ENCODE data around the gene VRTN. TPM values are rescaled to one million over a fixed set of nuclear protein-coding genes. Genes with fewer than 3 reads are reported as not detected.
A peak's percentile ranks its signal among the peaks of the same experiment; 100 is the strongest.

Gene VRTN
- total RNA-seq, 1 donor from 2014 or later: not detected

GRCh38 chr14:74392616-74393570, 44.6 kb downstream of the VRTN start:
- H3K9me3 ChIP-seq: no peaks in the 10 kb centered on the region
- DNase-seq (no peak), ATAC-seq (no peak)
- H3K27me3 ChIP-seq: peaks cover 4% of the 10 kb centered on the region
- TF ChIP-seq, protein P1, sequence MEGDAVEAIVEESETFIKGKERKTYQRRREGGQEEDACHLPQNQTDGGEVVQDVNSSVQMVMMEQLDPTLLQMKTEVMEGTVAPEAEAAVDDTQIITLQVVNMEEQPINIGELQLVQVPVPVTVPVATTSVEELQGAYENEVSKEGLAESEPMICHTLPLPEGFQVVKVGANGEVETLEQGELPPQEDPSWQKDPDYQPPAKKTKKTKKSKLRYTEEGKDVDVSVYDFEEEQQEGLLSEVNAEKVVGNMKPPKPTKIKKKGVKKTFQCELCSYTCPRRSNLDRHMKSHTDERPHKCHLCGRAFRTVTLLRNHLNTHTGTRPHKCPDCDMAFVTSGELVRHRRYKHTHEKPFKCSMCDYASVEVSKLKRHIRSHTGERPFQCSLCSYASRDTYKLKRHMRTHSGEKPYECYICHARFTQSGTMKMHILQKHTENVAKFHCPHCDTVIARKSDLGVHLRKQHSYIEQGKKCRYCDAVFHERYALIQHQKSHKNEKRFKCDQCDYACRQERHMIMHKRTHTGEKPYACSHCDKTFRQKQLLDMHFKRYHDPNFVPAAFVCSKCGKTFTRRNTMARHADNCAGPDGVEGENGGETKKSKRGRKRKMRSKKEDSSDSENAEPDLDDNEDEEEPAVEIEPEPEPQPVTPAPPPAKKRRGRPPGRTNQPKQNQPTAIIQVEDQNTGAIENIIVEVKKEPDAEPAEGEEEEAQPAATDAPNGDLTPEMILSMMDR (IDR thresholded peaks at IDR 0.05): no peak
- no peak overlapping the region for H3K4me3 ChIP-seq
- no peak overlapping the region for H3K27ac ChIP-seq
- H3K4me1 ChIP-seq: no peaks in the 10 kb centered on the region
- intact Hi-C loops (cut with DNase I): no loop called here
- no peaks in the 10 kb centered on the region for H3K36me3 ChIP-seq

DNA sequence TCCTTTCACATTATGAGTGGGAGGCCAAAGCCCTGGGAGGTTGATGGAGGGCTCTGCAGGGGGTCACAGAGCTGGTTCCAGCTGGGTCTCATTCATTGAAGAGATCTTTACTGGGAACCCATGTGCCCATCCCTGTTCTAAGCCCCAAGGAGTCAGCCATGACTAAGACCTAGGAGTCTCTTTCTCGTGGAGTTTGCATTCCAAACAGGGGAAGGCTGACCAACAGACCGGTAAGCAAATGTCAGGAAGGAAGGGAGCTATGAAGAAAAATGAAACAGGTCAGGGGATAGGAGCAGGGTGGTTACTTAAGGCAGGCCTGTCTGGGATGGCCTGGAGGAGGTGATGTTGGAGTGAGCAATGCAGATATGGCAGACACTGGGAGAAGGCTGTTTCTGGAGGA, 46.3 kb downstream of the VRTN start:
- no peaks in the 10 kb centered on the region for H3K4me1 ChIP-seq
- no peak overlapping the region for H3K27ac ChIP-seq
- H3K36me3 ChIP-seq: no peaks in the 10 kb centered on the region
- no peaks in the 10 kb centered on the region for H3K9me3 ChIP-seq
- no peak for DNase-seq
- ATAC-seq: no peak
- TF ChIP-seq, protein P1 (IDR thresholded peaks at IDR 0.05): no peak
- peaks cover 4% of the 10 kb centered on the region for H3K27me3 ChIP-seq
- intact Hi-C loops (cut with DNase I): no loop called here
- no peak overlapping the region for H3K4me3 ChIP-seq

DNA sequence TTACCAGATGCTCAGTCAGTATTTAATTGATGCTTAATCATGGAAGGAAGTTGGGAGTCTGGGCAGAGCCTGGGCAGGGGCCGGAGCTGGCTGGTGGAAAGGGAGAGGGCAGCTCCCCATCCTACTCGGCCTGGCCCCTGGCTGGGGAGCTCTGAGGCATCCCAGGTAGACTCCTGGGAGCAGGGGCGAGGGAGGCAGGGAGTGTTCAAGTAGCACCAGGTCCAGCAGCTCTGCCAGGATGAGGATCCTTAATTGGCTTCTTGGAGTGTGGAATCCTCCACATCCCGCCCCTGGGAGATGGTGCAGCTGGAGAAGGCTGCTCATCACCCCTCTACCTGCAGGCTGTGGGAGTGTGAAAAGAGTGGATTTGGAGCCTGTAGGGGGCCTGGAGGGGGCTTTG, 46.8 kb downstream of the VRTN start:
- intact Hi-C loops (cut with DNase I): no loop called here
- DNase-seq (no peak), ATAC-seq (peak; percentile 15)
- Histone ChIP-seq H3K4me1 (no peaks in the 10 kb centered on the region), H3K36me3 (no peaks in the 10 kb centered on the region), H3K9me3 (no peaks in the 10 kb centered on the region), H3K27ac (no peak overlapping the region), H3K27me3 (peaks cover 4% of the 10 kb centered on the region), H3K4me3 (no peak overlapping the region)
- TF ChIP-seq, protein P1 (IDR thresholded peaks at IDR 0.05): no peak

DNA sequence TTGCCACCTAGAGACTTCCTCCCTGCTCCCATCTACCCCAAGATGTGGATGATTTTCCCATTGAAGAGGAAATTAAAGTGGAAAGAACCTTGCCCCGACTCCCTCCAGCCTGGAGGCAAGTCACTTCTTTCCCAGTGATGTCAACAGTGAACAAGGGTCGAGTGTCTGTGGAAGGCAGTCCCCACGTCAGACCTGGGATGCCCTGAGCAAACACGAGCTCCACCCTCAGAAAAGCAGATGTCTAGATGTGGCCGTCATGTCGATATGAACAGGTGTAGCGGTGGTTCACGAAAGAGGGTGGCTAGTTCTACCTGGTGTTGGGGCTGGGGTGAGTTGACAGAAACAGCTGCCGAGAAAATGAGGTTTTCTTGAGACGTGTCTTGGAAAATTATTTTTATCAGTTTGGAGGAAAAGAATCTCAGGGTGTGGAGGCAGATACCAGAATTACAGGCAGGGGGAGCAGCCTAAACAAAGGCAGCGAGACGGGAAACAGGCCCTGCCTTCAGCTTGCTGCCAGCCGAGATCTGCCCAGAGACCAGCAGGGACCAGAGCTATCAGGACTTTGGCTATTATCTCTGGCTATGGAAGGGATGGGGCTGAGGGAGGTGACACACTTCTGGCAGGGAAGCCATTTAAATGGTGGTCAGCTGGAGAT, 51.9 kb downstream of the VRTN start:
- intact Hi-C loops (cut with DNase I): no loop called here
- Histone ChIP-seq H3K4me3 (no peak overlapping the region), H3K27ac (no peak overlapping the region), H3K4me1 (peaks cover 18% of the 10 kb centered on the region), H3K36me3 (no peaks in the 10 kb centered on the region), H3K9me3 (no peaks in the 10 kb centered on the region), H3K27me3 (no peaks in the 10 kb centered on the region)
- TF ChIP-seq, protein P1 (IDR thresholded peaks at IDR 0.05): no peak
- ATAC-seq (no peak), DNase-seq (no peak)

DNA sequence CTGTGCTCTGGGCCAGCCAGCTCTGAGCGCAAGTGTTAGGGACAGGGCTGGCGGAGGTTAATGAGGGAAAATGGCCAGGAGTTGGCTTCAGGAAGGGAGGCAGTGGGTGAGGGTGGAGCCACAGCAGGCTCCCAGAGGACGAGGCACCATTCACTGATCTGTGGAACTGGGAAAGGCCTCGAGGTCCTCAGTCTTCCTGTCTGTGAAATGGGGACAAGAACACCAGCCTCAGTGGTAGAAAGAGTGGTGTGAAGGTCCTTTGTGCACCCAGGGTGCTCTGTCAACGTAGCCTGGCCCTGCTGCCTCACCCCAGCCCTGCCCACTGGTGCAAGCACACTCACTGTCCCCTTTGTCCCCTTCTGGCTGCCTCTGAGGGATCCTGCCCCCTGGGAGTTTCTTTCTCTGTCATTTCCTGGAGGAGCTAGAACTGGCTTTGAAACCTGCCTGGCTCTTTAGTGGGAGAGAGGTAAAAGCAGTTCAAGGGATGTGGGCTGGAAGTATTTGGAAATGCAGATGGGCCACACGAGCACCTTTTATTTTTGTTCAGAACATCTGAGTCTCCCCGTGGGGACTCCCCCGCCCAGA, 52.7 kb downstream of the VRTN start:
- Histone ChIP-seq H3K4me1 (peaks cover 18% of the 10 kb centered on the region), H3K9me3 (no peaks in the 10 kb centered on the region), H3K27ac (no peak overlapping the region), H3K27me3 (no peaks in the 10 kb centered on the region), H3K36me3 (no peaks in the 10 kb centered on the region), H3K4me3 (peak overlapping the region; percentile 9)
- intact Hi-C loops (cut with DNase I): no loop called here
- no peak for ATAC-seq
- no peak for DNase-seq
- TF ChIP-seq, protein P1 (IDR thresholded peaks at IDR 0.05): no peak
